ENCODE measurements around the gene CPT1B. TPM values are rescaled to one million over a fixed set of nuclear protein-coding genes. Genes with fewer than 3 reads are reported as not detected.

Gene CPT1B
- total and polyA plus RNA-seq, 2 of the 8 experiments (the other 6 are each of a cell fraction or from before 2014, with no cell fraction given): 34.2 to 36.2 TPM

- TF ChIP-seq CHD7 (IDR thresholded peaks at IDR 0.05; ENCODE audit: insufficient replicate concordance, low read length): no peak
- TF ChIP-seq CBX8 (IDR thresholded peaks at IDR 0.05; ENCODE audit: borderline replicate concordance, low read depth, low read length): no peak
- TF ChIP-seq JUND (IDR thresholded peaks at IDR 0.05; ENCODE audit: low read length): no peak
- no peak for TF ChIP-seq ATF2 (IDR thresholded peaks at IDR 0.05; ENCODE audit: low read length)
- no peak for TF ChIP-seq CREB1 (IDR thresholded peaks at IDR 0.05)
- TF ChIP-seq RAD21 (IDR thresholded peaks at IDR 0.05 in 1 of 2, conservative IDR thresholded peaks at IDR 0.05 in 1 of 2; ENCODE audit: low read depth in 2 of 2, low read length in 2 of 2): no peak
- TF ChIP-seq POLR2AphosphoS5 (IDR thresholded peaks at IDR 0.05; ENCODE audit: low read depth, low read length): no peak
- no peak for TF ChIP-seq SIX5 (IDR thresholded peaks at IDR 0.05; ENCODE audit: low read depth, low read length)
Observed at GRCh38 chr22:50625131-50625567, 46.9 kb upstream of the CPT1B start (continued).
